Endothelial cell of umbilical vein (primary cell): ENCODE results near the gene SLC39A12. TPM values are rescaled to one million over a fixed set of nuclear protein-coding genes. Genes with fewer than 3 reads are reported as not detected.

Source experiments
- BruUV-seq: library from RNA; stranded (reverse); fragments of 400-500 nt; replicated peaks from 2 replicates; lab custom pipeline; 2021; lab: Mats Ljungman, UMichigan
- CTCF ChIA-PET: fragments of 300-600, 350-600 bp; sonication (Branson Sonifier 250); formaldehyde crosslinking; loops from one replicate; lab custom pipeline; 2021; ENCODE audit warnings: antibody characterized with exemption, inconsistent platforms; lab: Charles Lee
- POLR2A ChIA-PET: fragments of 300-600, 350-600 bp; sonication (Branson Sonifier 250); formaldehyde crosslinking; loops from one replicate; lab custom pipeline; 2021; ENCODE audit warnings: antibody characterized with exemption, inconsistent platforms; lab: Charles Lee
- DNase-seq: peaks from one replicate; pipeline ENCODE4 v3.0.0-alpha.2; 2011; ENCODE audit warnings: low read depth, low spot score
- FAIRE-seq: peaks from 2 replicates; lab custom pipeline; 2011; peaks lifted over from hg19 to GRCh38; lab: Jason Lieb, UNC
- H2AFZ ChIP-seq: 2 replicates; pipeline ENCODE4 v1.6.0; 2012; ENCODE audit warnings: low read depth, low read length, control low read depth, inconsistent platforms
- H3K27ac ChIP-seq: 2 replicates; pipeline ENCODE4 v1.5.1; 2011; ENCODE audit warnings: low read depth, mild to moderate bottlenecking, control low read depth, low read length, moderate library complexity; ENCODE audit not compliant: insufficient read depth
- H3K27me3 ChIP-seq, 2 experiments: 2 replicates each; pipeline versions ENCODE4 v1.6.0 to v1.6.1; 2011; ENCODE audit warnings: low read length in 2 of 2, mixed read lengths in 1 of 2; ENCODE audit not compliant: control insufficient read depth in 2 of 2, insufficient read depth in 2 of 2
- H3K36me3 ChIP-seq, 2 experiments: 2 replicates in 1 of 2; 3 replicates in 1 of 2; pipeline ENCODE4 v1.5.1; 2011; ENCODE audit warnings: low read length in 2 of 2, mild to moderate bottlenecking in 1 of 2, moderate library complexity in 1 of 2; ENCODE audit not compliant: control insufficient read depth in 2 of 2, insufficient read depth in 2 of 2; ENCODE audit errors: extremely low read depth in 1 of 2
- H3K4me1 ChIP-seq: 3 replicates; pipeline ENCODE4 v1.5.1; 2011; ENCODE audit warnings: mild to moderate bottlenecking, low read length; ENCODE audit not compliant: control insufficient read depth, insufficient read depth; ENCODE audit errors: extremely low read depth
- H3K4me2 ChIP-seq: 2 replicates; pipeline ENCODE4 v1.6.1; 2011; ENCODE audit warnings: low read length, control low read depth, mixed read lengths; ENCODE audit not compliant: insufficient read depth
- H3K4me3 ChIP-seq, 3 experiments: fragments of 200-600 bp in 1 of 3; sonication (generic), shearing (Covaris generic) in 1 of 3; replicated peaks in 1 of 3; 2 replicates each; pipeline ENCODE4 v1.5.1; 2011 to 2016; ENCODE audit warnings: control low read depth in 3 of 3, low read length in 3 of 3, mild to moderate bottlenecking in 2 of 3, inconsistent platforms in 1 of 3, low read depth in 1 of 3, moderate library complexity in 1 of 3; ENCODE audit not compliant: insufficient read depth in 1 of 3
- H3K79me2 ChIP-seq: 2 replicates; pipeline ENCODE4 v1.6.0; 2012; ENCODE audit warnings: low read length, inconsistent platforms; ENCODE audit not compliant: control insufficient read depth, insufficient read depth
- H3K9ac ChIP-seq: replicated peaks from 2 replicates; pipeline ENCODE3; 2011; ENCODE audit warnings: low read length, control low read depth; ENCODE audit not compliant: insufficient read depth; ENCODE audit errors: extremely low read depth
- H3K9me1 ChIP-seq: replicated peaks from 3 replicates; pipeline ENCODE4 v1.6.0; 2011; ENCODE audit warnings: mild to moderate bottlenecking, low read length; ENCODE audit not compliant: control insufficient read depth, insufficient read depth; ENCODE audit errors: extremely low read depth
- H3K9me3 ChIP-seq: replicated peaks from 2 replicates; pipeline ENCODE4 v1.5.1; 2012; ENCODE audit warnings: low read length, inconsistent platforms; ENCODE audit not compliant: control insufficient read depth, insufficient read depth
- H4K20me1 ChIP-seq: replicated peaks from 2 replicates; pipeline ENCODE3; 2011; ENCODE audit warnings: mild to moderate bottlenecking, low read length; ENCODE audit not compliant: control insufficient read depth, insufficient read depth; ENCODE audit errors: extremely low read depth
- CTCF ChIP-seq, 2 donors: IDR thresholded peaks; 1 replicate in 1 of 2; 2 replicates in 1 of 2; pipeline ENCODE4 v1.5.1; 2011; ENCODE audit warnings: low read length in 2 of 2, mild to moderate bottlenecking in 2 of 2, moderate library complexity in 2 of 2, control low read depth in 1 of 2, inconsistent platforms in 1 of 2, low read depth in 1 of 2; ENCODE audit not compliant: insufficient read depth in 1 of 2; ENCODE audit errors: extremely low read depth in 1 of 2
- EZH2 ChIP-seq: IDR thresholded peaks from 2 replicates; pipeline ENCODE4 v1.6.1; 2012; ENCODE audit warnings: borderline replicate concordance, low read depth, mild to moderate bottlenecking, moderate library complexity, low read length, inconsistent platforms; ENCODE audit not compliant: severe bottlenecking
- FOS ChIP-seq: IDR thresholded peaks from 2 replicates; pipeline ENCODE4 v1.6.1; 2011; ENCODE audit warnings: mild to moderate bottlenecking, low read length, moderate library complexity, borderline replicate concordance; ENCODE audit not compliant: insufficient read depth
- GATA2 ChIP-seq: IDR thresholded peaks from 2 replicates; pipeline ENCODE4 v1.7.0; 2011; ENCODE audit warnings: low read depth, mild to moderate bottlenecking, moderate library complexity, mixed read lengths, low read length; ENCODE audit not compliant: insufficient read length, insufficient read depth
- JUN ChIP-seq: IDR thresholded peaks from 2 replicates; pipeline ENCODE4 v1.6.1; 2011; ENCODE audit warnings: borderline replicate concordance, low read depth; ENCODE audit not compliant: insufficient read length, insufficient read depth
- MAX ChIP-seq: IDR thresholded peaks from 2 replicates; pipeline ENCODE4 v1.6.1; 2011; ENCODE audit not compliant: insufficient read depth, insufficient read length
- MYC ChIP-seq: IDR thresholded peaks from one replicate; pipeline ENCODE4 v1.6.1; 2011; ENCODE audit warnings: mild to moderate bottlenecking, low read depth, low read length
- POLR2A ChIP-seq: IDR thresholded peaks from 2 replicates; pipeline ENCODE4 v1.6.1; 2012; ENCODE audit warnings: low read depth, mild to moderate bottlenecking, control low read depth, low read length
- POLR2AphosphoS5 ChIP-seq: IDR thresholded peaks from 2 replicates; pipeline ENCODE4 v1.6.1; 2012; ENCODE audit warnings: low read depth, mild to moderate bottlenecking, control low read depth, low read length, moderate library complexity; ENCODE audit not compliant: insufficient read depth
- dilution Hi-C: fragments of 300-500 bp; cut with MboI; formaldehyde crosslinking; loops from one replicate; pipeline ENCODE4 v1.15.0; 2019; ENCODE audit warnings: low sequenced_read_pairs; ENCODE audit not compliant: extremely low pct_ligation_motif_present
- intact Hi-C: fragments of 100-400 bp; cut with micrococcal nuclease; formaldehyde crosslinking; loops from one replicate; pipeline ENCODE4 v1.10.0; 2022
- polyA plus RNA-seq, 4 experiments: library from polyadenylated mRNA; depleted of rRNA in 3 of 4; stranded (reverse) in 3 of 4; unstranded in 1 of 4; fragments of >200 nt; gene quantifications; 2 replicates each; pipeline versions ENCODE4 v1.2.1 to v1.2.3, GENCODE V29; 2011 to 2012; ENCODE audit warnings: missing spikeins in 1 of 4
- total RNA-seq: library from RNA; stranded (reverse); gene quantifications from 2 replicates; pipeline ENCODE4 v1.2.3, GENCODE V29; 2021

The SLC39A12 gene
- total and polyA plus RNA-seq, 2 donors (not counting 3 experiments of a cell fraction or from before 2014, with no cell fraction given): not detected

- dilution Hi-C loops (no loop called here), intact Hi-C loops (no loop called here)
- H3K36me3 ChIP-seq: no peaks in the 10 kb centered on the region
- H3K9me3 ChIP-seq: no peaks in the 10 kb centered on the region
- H3K9ac ChIP-seq: no peak overlapping the region
- DNase-seq (no peak), FAIRE-seq (no peak)
- no peak overlapping the region for H2AFZ ChIP-seq
- no peak overlapping the region for H3K4me3 ChIP-seq
- ChIA-PET POLR2A (no interaction called here), CTCF (no interaction called here)
- H4K20me1 ChIP-seq: no peaks in the 10 kb centered on the region
- BruUV-seq: no TSS peak
- H3K27me3 ChIP-seq: peaks cover 0 to 2% of the 10 kb centered on the region in 2 experiments
- no peaks in the 10 kb centered on the region for H3K9me1 ChIP-seq
- H3K4me1 ChIP-seq: no peaks in the 10 kb centered on the region
- no peak overlapping the region for H3K4me2 ChIP-seq
- no peaks in the 10 kb centered on the region for H3K79me2 ChIP-seq
- no peak overlapping the region for H3K27ac ChIP-seq
- TF ChIP-seq CTCF (IDR thresholded peaks at IDR 0.05; ENCODE audit: extremely low read depth in 1 of 2, insufficient read depth in 1 of 2, low read depth in 1 of 2, low read length in 2 of 2): no peak
- TF ChIP-seq GATA2: no peak
- TF ChIP-seq FOS: no peak
- TF ChIP-seq MYC: no peak
- no peak for TF ChIP-seq EZH2
- TF ChIP-seq MAX: no peak
- no peak for TF ChIP-seq POLR2A
- TF ChIP-seq JUN: no peak
- TF ChIP-seq POLR2AphosphoS5: no peak
Measured at GRCh38 chr10:17918187-17918903, 33.4 kb upstream of the SLC39A12 start.
